SK-N-MC (cell line): ENCODE data around the gene NINJ1.

Experiments used
- EZH2 ChIP-seq: fragments of 200-600 bp; sonication (generic); IDR thresholded peaks from one replicate; pipeline ENCODE4 v1.6.1; 2017; ENCODE audit warnings: antibody characterized with exemption
- FOXP2 ChIP-seq: optimal IDR thresholded peaks from 2 replicates; pipeline ENCODE3; 2011; ENCODE audit warnings: mild to moderate bottlenecking, moderate library complexity; ENCODE audit not compliant: insufficient read depth; ENCODE audit errors: extremely low read length, control extremely low read depth
- POLR2AphosphoS5 ChIP-seq: IDR thresholded peaks from 2 replicates; pipeline ENCODE4 v1.6.1; 2012; ENCODE audit warnings: mild to moderate bottlenecking, low read depth, low read length, borderline replicate concordance

GRCh38 chr9:93097511-93098201 lies 36.4 kb downstream of the NINJ1 start:
- no peak for TF ChIP-seq POLR2AphosphoS5
- no peak for TF ChIP-seq EZH2
- no peak for TF ChIP-seq FOXP2
